HG03064 (cell line): Measurements from ENCODE around the gene DEXI.
A peak's percentile ranks its signal among the peaks of the same experiment; 100 is the strongest.

ENCODE experiments used
- ATAC-seq: cut with Tn5 transposase; IDR thresholded peaks from one replicate; pipeline ENCODE4 v1.9.1; 2021; ENCODE audit warnings: low read depth; ENCODE audit not compliant: unreplicated experiment

DEXI gene

DNA sequence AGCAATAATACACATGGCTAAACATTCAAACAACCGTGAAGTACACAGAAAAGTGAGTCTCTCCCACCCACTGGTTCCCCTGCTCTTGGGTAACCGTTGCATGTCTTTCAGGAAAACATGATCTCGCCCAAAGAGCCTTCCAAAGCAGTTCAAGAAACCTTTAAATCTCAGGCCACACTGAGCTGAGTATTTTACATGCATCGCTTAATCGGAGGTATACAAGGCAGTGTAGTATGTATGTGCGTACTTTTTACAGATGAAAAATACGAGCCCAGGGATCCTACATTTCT is 741 bp upstream of the DEXI start:
- ATAC-seq = no peak

DNA sequence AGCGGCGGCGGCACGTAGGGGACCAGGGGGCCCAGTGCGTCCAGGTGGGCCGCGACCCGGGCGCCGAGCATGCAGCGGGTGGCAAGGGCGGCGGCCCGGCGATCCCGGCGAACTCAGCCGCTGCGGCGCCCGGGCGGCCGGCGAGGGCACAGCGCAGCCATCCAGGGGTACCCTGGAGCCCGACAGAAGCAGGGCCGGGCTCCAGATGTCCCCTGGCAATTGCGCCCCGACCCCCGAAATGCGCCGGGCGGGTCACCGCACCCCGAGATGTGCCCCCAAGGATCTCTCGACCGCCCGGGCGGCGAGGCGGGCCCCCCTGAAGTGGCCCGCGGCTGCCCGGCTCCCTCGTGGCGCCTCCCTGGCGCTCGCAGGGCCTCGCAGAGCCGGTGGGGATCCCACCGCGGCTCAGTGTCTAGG is 325 bp downstream of the DEXI start:
- ATAC-seq = peak; percentile 14

DNA sequence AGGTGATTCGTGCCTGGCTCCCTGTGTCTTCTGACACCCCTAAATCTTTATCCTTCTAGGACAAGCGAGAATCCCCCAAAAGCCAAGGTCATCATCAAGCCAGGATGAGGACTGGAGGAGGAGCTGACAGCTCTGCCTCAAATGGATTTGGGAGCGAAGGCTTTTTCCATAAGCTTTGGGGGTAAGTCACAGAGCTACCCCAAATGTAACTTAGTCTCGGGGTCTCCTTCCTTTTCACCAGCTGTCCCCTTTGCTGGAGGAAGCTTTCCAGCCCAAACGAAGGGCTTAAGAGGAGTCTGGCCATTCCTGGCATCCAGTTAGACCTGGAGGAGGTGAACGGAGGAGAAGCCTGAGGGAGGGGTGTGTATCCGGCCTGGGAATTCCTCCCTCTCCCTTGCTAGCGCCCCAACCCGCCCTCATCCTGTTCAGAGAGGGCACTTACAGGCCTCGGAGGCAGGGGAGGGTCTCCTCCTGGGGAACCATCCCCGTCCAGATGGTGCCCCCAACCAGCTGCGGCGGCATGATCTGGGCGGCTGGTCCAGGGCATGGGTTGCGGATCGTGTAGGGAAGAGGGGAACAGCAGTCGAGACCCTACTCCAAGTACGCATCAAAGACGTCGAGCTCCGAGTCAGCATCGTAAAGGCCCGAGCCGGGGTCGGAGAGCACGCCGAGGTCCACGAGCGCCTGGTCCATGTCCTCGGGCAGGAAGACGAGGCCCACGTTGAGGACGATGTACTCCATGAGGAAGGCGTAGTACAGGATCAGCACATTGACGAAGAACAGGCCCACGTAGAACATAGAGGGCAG is 938 bp downstream of the DEXI start:
- ATAC-seq = no peak

DNA sequence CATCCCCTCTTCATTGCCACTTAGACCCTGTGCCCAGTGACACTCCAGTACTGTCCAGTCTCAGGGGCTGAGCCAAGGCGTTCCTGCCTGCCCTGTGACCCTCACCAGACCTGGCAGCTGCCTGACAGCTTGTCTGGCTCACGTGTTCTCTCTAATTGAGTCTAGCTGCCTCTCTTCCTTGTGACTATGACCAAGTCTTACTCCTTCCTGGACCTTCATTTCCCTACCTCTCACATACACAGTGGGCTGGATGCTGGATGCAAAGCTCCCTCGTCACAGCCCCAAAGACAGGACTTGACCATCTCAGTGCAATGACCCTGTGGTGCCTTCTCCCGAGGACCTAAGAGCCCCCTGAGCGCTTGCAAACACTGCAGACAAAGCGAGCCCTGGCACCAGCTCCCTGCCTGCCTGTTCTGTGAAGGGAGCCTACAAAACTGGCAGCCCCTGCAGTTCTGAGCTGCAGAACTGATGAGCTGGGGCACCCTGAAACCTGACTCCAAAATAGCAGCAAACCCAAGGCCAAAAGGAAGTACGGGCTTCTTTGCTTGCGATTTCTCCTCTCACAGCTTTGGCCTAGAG is 1.7 kb downstream of the DEXI start:
- no peak for ATAC-seq

DNA sequence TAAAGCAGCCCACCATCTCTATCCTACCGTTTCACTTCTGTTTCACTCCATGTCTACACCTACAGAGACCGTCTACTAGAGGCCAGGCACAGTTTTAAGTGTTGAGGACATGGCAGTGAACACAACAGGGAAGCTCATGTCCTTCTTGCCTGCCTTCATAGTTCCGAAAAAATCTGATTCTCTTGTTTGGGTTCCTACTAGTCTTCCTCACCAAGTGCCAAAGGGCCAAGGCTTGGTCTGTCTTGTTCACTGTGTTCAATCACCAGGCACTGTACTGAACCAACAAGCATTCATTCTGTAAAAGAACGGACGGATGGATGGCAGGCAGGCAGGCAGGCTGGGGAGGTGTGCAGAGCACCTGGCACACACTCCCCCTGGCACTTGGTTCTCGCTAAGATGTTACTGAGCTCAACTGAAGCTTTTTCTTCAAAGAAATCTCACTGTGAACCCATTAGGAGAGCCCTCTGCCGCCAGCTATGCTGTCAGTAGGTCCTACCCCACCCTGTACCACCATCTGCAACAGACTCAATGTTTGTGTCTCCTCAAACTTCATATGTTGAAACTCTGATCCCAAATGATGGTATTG is 2.5 kb downstream of the DEXI start:
- ATAC-seq = no peak

DNA sequence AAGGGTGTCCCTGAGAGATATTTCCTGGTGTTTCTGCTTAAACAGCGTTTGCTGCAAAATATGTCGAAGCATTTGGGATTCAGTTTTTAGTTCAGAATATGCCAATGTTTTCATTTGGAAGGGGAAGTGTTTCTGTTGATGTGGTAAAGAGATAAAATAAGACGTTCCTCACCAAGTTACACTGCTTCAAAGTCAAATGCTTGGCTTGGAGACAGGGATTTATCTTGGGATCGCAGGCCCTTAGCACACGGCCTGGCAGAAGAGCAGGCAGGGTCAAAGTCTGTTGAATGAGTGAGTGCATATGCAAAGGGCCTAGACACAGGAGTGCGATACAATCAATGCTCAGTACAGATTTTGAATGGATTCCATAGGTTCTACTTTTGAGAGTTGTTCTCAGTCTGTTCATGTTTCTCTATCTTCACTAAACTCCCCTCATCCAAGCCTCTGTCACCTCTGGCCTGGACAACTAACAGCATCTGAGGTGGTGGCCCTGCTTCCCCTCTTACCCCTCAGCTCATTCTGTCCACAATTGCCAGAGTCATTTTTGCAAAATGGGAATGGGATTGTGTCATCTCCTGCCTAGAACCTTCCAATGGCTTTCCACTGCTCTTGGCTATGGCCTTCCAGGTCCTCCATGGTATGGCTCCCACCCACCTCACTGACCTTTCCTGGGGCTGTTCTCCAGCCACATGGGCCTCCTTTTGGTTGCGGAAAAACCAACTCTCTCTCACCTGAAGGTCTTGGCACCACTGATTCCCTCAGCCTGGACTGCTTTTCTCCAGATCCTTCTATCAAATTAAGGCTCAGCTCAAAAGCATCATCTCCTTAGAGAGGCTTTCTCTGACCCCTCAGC is 3.2 kb downstream of the DEXI start:
- ATAC-seq = no peak

DNA sequence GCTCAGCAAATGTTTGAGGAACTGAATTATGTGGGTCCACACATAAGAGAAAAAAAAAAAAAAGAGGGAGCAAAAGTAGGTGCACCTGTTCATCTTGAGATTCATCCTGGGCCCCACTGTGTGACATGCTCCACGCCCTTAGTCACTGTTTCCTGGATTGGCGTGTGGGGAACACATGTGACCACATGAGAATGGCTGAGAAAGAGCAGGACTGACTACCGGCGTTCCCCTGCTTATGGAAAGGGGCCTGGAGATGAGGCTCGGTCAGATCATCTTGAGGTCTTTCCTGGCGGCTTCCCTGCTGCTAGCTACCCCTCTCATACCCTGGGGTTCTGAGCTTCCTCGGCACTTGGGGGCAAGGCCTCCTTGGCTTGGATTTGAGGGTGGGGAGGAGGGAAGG is 3.9 kb downstream of the DEXI start:
- ATAC-seq = no peak

DNA sequence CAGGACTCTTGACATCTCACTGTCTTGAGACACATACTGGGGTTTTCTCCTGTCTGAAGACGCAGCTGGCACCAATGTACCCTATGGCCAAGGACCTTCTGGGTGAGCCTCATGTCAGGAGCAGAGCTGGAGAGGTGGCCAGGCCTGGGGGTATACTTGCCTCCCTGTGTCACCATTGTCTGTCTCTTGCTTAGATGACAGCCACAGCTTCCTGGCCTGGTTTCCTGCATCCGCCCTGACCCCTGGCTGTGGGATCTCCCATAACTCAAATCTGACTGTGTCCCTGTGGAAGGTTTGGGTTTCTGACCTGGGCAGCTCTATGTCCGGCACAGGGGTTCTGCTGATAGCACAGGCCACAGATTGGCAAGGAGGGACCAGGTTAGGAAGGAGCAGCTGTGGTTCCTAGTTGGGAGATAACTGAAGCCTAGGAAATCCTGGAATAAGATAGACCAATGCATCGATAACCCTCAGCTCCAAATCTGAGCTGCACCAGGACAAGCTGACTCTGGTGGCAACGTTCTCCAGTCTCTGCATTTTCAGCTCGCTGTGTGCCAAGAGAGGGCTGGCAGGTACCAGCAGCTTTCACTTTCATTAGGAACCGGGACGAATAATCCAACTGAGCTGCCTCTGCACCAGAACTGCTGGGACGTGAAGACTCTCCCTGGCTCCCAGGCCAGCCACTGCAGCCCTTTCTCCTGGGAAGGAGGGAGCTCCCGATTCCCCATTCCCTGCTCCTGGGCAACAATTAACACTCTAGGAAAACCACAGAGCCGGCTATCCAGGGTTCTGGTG is 5.0 kb downstream of the DEXI start:
- no peak for ATAC-seq

DNA sequence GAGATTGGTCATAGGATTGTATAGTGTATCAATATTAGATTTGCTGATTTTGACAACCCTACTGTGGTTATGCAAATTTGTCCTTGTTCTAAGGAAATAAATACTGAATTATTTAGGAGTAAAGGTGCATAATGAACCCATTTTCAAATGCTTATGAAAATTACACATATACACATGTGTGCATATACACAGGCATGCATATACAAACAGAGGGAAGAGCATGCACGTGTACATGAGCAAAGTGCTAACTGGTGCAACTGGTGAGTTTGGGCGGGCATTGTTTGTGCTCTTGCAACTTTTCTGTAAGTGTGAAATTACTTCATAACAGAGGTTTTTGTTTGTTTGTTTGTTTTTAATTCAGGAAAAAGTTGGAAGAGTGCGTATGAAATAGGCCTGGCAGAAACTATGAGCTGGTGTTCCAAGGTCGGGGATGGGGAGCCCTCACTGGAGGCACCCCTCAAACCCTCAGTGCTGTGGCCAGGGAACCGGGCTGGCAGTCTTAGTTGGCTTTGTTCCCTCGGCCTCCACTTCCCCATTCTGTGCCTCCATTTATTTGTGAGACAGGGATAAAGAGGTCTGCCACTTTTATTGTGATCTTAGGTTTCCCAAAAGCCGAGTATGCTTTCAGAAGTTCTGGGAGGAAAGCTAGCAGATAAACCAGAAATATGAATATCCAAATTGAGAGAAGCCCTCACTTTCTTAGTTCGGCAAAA is 5.8 kb downstream of the DEXI start:
- ATAC-seq = no peak

DNA sequence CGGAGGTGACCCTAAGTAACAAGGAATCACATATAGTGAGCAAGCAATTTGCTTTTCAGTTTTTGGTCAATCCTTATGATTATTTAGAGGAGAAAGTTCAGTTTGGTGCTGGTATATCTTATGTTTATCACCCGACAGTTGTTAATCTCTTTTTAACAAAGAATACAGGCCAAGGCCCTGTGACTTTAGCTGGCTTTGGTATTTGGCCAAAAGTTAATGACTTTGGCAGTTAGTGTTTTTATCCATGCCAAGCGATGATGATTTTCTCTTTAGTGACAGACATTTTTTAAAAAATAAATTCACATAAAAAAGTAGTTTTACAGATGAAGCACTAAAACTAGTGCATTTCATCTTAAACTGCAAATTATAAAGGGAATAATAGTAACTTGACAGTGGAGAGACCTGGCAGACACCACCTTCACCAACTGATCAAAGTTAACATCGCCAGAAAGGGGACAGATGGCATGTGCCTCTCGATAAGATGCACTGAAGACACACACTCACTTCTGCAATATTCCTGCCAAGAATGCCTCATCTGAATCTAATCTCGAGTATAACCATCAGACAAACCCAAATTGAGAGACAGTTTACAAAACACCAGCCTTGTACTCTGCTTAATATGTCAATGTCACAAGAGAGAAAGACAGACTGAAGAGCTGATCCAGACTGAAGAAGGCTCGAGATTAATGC is 6.9 kb downstream of the DEXI start:
- ATAC-seq = no peak

DNA sequence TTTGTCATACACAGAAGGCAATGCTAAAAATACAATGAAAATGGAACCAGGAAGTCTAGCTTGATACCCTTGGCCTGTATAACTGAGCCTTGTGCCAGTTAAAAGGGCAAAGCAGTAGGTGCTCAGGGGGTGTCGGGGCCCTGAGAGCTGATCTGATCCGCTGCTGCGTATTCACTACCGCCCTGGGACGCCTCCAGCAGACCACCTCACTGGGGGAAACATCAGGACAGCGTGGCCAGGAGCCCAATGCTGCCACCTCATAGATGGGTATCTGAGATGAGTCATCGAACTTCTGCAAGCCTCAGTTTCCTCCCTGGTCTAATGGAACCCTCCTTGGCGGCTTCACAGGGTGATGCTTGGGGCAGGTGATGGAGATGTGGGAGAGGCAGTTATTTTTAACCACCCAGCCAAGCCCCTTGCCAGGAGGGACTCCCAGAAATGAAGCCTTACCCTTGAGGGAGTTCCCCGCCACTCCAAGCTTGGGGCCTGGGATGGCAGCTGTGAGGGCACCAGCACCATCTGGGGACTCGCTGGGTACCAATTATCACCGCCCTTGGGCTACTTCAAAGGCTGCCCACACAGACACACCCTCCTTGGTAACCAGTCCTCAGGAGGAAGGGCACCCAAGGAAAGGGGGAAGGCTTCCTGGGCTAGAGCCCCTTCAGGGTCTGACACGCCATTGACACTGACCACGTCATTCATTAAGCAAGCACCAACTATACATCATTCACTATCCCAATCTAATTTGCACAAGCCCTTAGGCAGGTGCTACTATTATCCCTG is 7.8 kb downstream of the DEXI start:
- no peak for ATAC-seq

DNA sequence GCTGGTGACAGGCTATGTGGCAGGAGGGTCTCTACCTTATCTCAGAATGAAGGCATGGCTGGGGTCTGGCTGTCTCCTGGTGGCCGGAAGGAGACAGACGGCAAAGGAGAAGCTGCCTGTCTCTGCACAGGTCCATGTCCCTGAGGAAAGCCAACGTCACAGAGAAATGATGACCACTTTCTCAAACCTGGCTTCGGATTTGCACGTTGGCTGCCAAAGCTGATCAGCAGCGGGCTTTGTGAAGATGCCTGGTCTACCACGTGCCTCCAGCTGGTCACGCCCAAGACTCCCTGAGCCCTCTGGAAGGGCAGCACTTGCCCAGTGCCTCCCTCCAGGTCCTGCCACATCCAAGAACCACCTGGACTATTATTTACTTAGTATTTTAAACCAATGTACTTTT is 8.4 kb downstream of the DEXI start:
- ATAC-seq = no peak

DNA sequence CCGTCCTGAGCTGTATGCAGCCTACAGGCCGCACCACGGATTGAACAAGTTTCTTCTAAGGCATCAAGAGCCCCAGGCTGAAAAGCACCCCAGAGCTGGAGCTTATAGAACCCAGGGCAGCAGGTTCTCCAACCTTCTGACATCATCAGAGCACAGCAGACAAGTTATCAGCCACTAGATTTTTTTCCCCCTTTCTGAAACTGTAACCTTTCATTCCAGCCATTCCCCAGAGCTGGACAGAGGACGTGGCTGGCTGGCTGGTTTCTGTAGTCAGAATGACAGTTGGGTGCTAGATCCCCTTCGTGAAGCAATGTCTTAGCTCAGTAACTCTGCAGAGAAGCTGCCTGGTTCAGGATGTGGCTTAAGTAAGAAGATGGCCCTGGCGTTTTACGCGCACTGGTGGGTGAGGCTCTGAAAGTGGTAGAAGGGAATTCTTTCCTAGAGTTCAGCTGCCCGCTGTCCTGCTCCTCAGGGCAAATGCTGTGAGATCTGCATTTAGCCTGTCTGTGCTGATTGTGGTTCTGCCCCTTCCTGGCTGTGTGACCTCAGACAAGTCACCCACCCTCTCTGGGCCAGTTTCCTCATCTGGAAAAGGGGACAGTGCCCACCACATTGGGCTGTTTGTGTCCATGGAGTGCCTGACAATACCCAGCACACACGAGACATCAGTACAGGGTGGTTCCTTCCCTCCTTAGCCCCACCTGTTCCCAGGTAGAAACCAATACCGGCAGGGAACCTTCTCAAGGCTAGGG is 9.1 kb downstream of the DEXI start:
- no peak for ATAC-seq

DNA sequence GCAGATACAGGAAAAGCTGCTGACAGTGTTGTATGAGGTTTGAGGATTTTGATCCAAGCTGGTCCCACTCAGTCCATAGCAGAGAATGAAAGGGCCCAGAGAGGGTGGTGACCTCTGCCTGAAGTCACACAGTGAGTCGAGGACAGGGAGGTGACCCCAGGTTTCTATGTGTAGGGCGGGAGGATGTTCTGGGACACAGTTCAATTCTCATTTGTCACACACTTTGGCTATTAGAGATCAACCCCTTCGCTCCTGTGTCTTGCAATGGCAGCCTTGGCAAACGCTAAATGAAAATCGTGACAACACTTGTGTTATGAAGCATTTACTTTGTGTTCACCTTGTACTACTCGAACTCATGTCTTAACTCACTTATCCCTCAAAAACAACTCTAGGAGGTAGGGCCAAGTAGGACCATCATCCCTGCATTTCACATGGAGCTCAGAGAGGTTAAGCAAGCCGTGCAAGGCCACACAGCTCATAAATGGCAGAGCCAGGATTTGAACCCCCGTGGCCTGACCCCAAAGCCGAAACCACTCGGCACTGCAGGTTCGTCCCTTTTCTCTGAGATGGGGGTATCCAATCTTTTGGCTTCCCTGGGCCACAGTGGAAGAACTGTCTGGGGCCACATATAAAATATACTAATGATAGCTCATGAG is 10.2 kb downstream of the DEXI start:
- no peak for ATAC-seq

DNA sequence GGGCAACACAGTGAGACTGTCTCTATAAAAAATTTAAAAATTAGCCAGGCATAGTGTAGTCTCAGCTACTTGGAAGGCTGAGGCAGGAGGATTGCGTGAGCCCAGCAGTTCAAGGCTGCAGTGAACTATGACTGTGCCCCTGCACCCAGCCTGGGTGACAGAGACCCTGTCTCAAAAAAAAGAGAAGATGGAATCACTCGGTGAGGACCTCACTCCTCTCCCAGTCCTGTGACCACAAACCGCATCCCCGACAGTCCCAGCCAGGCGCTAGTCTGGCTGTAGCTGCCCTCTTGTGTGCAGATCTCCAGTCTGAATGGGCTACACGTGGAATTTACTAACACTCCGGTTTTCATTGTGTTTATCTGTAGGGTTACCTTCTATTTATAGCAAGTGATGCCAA is 11.1 kb downstream of the DEXI start:
- ATAC-seq = no peak

DNA sequence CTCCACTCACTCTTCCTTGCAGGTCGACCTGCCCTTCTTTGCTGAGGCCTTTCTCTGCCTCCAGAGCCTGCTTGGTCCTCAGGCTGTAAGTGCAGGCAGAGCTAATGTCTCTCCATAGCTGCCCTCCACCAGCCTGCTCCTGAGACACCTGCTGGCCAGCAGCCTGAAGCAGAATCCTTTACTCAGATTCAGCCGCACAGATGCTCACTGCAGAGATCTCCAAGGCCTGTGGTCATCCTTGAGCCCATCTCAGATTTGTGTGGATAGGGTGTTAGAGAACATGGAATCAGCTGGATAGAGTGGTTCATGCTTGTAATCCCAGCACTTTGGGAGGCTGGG is 11.5 kb downstream of the DEXI start:
- ATAC-seq = no peak

DNA sequence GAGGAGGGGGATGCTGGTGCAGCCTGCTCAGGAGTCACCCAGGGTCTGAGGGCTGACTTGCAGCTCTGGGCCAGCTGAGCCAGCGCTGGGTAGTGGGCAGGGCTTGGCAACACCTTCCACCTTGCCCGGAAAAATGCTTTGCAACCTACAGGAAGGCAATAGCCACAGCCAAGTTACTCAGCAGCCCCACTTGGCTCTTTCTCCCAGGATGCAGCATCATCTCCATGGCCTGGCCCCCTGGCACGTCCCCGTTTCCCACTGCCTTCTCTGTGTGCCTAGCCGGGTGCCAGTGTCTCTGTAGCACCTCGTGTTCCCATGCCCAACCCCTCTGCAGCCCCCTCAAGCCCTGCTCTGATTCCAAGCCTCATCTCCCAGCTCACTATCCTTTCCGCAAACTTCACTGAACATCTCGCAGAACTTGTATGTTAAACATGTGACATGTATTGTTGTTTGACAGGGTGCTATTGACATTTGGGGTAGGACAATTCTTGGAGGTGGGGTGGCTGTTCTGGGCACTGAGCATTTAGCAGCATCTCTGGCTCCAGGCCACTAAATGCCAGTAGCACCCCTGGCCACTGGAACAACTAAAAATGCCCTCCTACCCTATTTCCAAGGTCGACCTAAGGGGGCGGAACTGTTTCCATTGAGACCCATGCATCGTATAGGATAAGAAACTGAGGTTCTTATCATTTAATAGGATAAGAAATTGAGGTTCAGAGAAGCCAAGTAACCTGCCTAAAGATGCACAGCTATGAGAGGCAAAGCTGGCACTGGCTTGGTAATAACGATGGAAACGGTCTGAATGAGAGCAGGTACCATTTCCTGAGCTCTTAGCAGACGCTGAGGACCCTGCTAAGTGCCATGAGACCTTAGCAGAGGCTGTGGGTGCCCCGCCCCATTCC is 12.2 kb downstream of the DEXI start:
- no peak for ATAC-seq
